Prostate gland (tissue), 2 donors: ENCODE results near the gene FOSL1.

ENCODE experiments used
- POLR2A ChIP-seq: fragments of 450-650 bp; IDR thresholded peaks from one replicate; pipeline ENCODE4 v1.6.1; 2016; ENCODE audit warnings: antibody characterized with exemption, mild to moderate bottlenecking
- TF ChIP-seq, protein P1 (sequence below), 4 experiments: fragments of 200-600 bp in 2 of 4; fragments of 450-650 bp in 2 of 4; sonication (generic) in 2 of 4; IDR thresholded peaks; 1 replicate in 3 of 4; 2 replicates in 1 of 4; pipeline ENCODE4 v1.5.1; 2016 to 2019; ENCODE audit warnings: antibody characterized with exemption in 4 of 4, mild to moderate bottlenecking in 2 of 4, moderate library complexity in 2 of 4

DNA sequence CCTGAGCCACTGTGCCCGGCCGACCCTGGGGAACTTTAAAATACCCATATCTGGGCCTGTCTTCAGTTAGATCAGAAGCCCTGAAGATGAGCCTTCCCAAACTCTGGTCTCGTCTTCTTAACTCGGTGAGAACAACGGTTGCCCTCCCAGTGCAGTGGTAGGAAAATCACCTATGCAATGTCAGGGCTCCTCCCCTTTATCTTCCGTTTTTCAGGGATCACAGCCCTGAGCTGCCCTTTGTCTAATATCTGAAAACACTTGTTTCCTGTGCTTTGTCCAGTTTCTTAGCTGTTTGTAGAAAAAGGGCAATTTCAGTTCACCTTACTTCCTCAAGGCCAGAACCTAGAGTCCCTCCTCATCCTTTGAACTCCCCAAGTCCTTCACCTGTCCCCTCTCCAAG is 28.5 kb upstream of the FOSL1 start:
- TF ChIP-seq, protein P1, sequence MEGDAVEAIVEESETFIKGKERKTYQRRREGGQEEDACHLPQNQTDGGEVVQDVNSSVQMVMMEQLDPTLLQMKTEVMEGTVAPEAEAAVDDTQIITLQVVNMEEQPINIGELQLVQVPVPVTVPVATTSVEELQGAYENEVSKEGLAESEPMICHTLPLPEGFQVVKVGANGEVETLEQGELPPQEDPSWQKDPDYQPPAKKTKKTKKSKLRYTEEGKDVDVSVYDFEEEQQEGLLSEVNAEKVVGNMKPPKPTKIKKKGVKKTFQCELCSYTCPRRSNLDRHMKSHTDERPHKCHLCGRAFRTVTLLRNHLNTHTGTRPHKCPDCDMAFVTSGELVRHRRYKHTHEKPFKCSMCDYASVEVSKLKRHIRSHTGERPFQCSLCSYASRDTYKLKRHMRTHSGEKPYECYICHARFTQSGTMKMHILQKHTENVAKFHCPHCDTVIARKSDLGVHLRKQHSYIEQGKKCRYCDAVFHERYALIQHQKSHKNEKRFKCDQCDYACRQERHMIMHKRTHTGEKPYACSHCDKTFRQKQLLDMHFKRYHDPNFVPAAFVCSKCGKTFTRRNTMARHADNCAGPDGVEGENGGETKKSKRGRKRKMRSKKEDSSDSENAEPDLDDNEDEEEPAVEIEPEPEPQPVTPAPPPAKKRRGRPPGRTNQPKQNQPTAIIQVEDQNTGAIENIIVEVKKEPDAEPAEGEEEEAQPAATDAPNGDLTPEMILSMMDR (IDR thresholded peaks at IDR 0.05): no peak
- TF ChIP-seq POLR2A: no peak
